AG09319 (cell line): ENCODE results near the gene CLDN15.
"Not testable (repeated sequence)": the region's sequence is repeated elsewhere in the genome, so short reads cannot be mapped to it uniquely, and the experiment has no call there.

Source experiments
- DNase-seq: peaks from one replicate; pipeline ENCODE4 v3.0.0-alpha.2; 2010; ENCODE audit warnings: low read depth; ENCODE audit errors: extremely low read depth
- TF ChIP-seq, protein P1 (sequence below): IDR thresholded peaks from 2 replicates; pipeline ENCODE4 v1.5.1; 2011; ENCODE audit warnings: low read depth, mild to moderate bottlenecking, inconsistent platforms, low read length, moderate library complexity

CLDN15 gene

DNA sequence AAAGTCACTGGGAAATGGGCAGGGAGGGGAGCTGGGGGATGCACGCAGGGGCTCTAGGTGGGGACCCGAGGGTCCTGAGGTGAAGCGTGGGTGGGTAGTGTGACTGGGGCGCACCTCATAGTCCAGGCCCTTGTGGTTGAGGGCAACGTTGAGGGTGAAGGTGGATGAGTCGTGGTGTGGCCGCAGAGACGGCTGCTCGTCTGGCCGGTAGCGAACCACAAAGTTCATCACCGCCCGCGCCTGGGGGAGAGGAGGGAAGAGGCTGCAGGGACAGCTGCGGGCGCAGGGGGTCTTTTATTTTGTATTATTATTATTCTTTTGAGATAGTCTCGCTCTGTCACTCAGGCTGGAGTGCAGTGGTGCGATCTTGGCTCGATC lies 30.9 kb downstream of the CLDN15 start:
- TF ChIP-seq, protein P1, sequence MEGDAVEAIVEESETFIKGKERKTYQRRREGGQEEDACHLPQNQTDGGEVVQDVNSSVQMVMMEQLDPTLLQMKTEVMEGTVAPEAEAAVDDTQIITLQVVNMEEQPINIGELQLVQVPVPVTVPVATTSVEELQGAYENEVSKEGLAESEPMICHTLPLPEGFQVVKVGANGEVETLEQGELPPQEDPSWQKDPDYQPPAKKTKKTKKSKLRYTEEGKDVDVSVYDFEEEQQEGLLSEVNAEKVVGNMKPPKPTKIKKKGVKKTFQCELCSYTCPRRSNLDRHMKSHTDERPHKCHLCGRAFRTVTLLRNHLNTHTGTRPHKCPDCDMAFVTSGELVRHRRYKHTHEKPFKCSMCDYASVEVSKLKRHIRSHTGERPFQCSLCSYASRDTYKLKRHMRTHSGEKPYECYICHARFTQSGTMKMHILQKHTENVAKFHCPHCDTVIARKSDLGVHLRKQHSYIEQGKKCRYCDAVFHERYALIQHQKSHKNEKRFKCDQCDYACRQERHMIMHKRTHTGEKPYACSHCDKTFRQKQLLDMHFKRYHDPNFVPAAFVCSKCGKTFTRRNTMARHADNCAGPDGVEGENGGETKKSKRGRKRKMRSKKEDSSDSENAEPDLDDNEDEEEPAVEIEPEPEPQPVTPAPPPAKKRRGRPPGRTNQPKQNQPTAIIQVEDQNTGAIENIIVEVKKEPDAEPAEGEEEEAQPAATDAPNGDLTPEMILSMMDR = no peak
- DNase-seq = no peak

DNA sequence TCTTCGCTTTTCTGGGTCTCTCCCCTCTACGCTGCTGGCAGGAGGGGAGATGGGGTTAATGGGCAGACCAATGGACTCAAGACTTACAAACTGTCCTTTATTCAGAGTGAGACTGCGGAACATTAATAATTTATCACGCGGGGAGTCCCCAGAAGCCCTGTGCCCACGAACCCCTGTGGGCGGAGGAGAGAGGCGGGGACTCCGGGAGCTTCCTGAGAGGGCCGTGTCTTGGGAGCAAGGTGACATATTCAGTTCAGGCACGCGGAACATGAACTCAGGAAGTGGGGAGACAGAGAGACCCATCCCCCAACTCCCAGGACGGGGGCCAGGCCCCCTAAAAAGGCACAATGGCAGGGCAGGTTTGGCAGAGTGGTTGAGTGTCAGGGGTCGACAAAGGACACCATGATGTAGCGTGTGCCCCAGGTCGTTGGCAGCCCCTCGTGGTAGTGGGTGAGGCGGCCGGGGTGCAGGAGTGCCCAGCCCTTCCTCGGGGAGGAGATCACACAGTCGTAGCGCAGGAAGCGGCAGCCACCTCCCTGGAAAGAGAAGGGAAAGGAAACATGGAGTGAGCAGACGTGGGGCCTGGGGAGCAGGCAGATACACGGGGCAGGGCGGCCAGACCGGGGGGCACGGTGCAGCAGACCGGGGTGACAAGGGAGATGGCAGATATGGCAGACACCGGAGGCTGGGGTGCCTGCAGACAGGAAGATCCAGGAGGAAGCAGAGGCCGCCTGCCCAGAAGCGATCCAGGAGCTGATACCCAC lies 31.5 kb downstream of the CLDN15 start:
- DNase-seq = no peak
- TF ChIP-seq, protein P1 = no peak

DNA sequence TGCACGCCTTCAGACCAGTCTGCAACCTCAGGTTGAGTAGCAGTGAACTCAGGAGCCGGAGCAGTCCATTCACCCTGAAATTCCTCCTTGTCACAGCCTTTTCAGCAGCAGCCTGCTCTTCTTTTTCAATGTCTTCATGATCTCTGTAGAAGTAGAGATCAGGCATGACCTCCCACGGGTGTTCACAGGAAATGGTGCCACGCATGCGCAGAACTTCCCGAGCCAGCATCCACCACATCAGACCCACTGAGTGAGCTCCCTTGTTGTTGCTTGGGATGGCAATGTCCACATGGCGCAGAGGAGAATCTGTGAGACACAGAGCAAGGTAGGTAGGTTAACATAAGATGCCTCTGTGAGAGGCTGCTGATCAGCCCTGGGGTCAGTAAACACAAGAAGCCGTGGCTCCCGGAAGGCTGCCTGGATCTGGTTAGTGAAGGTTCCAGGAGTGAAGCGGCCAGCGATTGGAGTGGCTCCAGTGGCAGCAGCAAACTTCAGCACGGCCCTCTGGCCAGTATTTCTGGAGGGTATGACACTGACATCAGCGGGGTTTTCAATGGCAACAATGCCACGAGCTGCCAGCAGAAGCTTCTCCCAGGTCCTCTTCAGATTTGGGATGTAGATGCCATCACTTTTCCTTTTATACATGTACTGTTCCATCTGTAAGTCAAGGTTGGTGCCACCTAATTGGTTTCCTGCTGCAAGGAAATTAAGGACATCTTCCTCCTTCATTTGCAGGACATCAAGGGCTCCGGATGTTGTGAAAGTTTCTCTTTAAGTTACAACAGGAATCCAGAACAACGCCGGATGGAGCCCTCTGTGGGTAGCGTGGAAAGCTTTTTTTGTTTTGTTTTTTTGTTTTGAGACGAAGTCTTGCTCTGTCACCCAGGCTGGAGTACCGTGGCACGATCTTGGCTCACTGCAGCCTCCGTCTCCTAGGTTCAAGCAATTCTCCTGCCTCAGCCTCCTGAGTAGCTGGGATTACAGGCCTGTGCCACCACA lies 33.6 kb downstream of the CLDN15 start:
- DNase-seq = not testable (repeated sequence)

DNA sequence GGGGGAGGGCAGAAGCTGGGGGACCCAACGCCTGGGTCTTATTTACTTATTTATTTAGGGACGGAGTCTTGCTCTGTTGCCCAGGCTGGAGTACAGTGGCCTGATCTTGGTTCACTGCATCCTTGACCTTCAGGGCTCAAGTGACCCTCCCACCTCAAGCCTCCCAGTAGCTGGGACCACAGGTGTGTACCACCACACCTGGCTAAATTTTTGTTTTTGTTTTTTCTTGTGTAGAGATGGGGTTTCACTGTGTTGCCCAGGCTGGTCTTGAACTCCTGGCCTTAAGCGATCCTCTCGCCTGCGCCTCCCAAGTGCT lies 35.0 kb downstream of the CLDN15 start:
- no peak for DNase-seq
- TF ChIP-seq, protein P1 = no peak

DNA sequence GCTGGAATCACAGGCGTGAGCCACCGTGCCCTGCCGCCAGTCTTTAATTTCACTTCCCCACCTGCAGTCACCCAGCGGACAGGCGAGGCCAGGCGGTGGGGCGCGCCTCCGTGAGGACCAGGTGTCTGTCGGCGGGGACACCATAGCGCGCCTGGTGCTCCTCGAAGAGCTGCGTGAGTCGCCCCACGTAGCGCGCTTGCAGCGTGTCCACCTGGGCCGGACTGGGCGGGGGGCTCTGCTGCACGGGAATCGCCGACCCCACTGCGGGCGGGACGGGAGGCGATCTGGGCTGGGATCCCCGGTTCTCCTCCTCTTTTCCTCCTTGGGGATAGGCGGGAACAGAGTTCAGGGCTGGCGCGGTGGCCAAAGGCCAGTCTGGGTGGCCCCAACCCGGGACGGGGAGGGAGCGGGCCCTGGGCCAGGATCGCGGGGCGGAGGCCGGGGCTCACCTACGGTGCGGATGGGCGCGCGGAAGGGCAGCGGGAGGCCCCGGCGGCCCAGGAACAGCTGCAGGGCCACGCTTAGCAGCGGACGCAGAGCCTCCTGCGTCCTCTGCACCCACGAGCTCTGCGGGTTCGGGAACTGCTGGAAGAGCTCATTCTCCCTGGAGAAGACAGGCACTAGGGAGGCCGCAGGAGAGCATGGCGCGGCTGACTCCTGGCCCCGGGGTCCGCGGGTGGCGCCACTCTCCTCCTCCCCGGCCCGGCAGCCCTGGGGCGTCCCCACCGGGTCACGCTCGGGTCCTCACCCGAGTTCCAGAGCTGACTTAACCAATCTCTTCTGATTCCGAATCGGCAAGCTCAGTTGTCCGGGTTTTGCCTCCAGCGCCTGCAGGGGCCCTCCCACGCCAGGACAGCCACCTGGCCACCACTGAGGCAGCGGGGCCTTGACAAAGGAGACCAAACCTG lies 35.7 kb downstream of the CLDN15 start:
- no peak for DNase-seq
- TF ChIP-seq, protein P1 = no peak

DNA sequence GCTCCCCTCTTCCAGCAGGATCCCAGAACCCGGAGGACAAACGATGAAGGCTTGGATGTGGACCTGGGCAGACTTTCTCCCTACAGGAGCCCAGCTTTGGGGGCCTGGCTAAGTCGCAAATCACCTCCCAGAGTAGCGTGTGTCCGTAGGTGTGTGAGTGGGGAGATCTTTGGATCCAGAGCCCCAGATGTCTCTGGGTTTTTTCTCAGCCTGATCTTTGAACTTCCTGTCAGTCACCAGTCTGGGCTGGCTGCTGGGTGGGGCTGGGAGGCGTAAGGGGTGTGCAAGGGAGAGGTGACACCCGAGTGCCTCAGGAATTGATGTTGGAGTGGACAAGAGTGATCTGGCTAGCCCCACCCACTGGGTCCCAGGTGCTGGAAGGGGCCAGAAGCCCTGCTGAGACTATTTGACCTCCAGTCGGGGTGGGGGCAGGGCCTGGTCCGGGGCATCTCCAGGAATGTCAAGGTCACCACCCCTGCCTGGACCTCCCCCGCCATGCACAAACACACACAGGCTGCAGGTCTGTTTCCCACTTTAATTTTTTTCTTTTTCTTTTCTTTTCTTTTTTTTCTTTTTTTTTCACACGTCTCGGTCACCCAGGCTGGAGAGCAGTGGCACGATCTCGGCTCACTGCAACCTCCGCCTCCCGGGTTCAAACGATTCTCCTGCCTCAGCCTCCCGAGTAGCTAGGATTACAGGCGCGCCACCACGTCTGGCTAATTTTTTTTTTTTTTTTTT lies 36.6 kb downstream of the CLDN15 start, which contains the start of gene MOGAT3:
Gene MOGAT3, minus strand, starts transcription at position 175 of the 738 bp plus-strand sequence. CDS start 182 bp downstream, outside the sequence.
- TF ChIP-seq, protein P1 = no peak
- DNase-seq = no peak

DNA sequence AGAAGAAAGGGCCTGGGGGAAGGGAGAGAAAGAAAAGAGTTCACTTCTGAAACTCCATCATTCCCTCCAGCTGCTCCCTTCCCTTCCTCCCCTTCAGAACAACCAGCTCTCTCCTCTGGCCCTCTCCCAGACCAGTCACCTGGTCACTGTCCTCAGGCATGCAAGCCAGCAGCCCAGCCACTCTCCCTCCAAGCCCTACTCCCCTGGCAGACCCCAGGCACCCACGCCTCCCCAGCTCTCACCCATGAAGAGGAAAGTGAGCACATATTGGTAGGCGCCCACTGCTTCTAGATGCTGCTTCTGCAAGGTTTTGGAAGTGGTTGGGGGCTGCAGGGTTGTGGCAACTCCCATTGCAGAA lies 37.1 kb downstream of the CLDN15 start:
- TF ChIP-seq, protein P1 = no peak
- DNase-seq = no peak

DNA sequence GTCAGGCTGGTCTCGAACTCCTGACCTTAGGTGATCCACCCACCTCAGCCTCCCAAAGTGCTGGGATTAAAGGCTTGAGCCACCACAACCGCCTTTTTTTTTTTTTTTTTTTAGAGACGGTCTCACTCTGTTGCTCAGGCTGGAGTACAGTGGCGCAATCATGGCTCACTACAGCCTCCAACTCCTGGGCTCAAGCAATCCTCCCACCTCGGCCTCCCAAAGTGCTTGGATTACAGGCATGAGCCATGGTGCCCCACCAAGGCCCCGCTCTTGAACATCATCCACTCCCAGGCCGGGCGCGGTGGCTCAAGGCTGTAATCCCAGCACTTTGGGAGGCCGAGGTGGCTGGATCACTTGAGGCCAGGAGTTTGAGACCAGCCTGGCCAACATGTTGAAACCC lies 38.1 kb downstream of the CLDN15 start:
- DNase-seq = not testable (repeated sequence)
